HG02852 (cell line): ENCODE results near the gene OIT3.
"Not testable (repeated sequence)": the region's sequence is repeated elsewhere in the genome, so short reads cannot be mapped to it uniquely, and the experiment has no call there.

ENCODE experiments used
- ATAC-seq: cut with Tn5 transposase; IDR thresholded peaks from one replicate; pipeline ENCODE4 v1.9.1; 2021; ENCODE audit warnings: mild to moderate bottlenecking, moderate library complexity; ENCODE audit not compliant: unreplicated experiment

The OIT3 gene

DNA sequence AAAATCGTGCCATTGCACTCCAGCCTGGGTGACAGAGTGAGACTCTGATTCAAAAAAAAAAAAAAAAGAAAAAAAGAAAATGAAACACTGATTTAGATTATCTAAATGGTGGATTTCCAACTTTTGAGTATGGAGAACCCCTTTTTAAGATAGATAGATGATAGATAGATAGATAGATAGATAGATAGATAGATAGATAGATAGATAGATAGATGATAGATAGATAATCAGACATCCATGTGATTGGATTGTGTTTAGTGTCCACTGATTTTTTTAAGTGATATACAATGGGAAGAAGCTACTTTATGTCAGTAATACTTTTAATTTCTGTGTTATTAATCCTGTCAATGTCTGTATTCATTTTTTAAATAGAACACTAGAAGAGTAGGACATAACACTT, 6.0 kb downstream of the OIT3 start:
- no peak for ATAC-seq

DNA sequence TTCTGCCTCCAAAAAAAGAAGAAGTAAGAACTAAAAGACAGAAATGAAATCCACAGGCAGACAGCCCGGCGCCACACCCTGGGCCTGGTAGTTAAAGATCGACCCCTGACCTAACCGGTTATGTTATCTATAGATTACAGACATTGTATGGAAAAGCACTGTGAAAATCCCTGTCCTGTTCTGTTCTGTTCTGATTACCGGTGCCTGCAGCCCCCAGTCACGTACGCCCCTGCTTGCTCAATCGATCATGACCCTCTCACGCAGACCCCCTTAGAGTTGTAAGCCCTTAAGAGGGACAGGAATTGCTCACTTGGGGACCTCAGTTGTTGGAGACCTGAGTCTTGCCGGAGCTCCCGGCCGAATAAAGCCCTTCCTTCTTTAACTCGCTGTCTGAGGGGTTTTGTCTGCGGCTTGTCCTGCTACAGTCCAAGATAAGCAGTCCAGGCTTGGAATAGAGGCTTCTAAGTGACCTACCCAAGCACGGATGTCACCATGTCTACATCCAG, 10.5 kb downstream of the OIT3 start:
- ATAC-seq, result not testable (repeated sequence)

DNA sequence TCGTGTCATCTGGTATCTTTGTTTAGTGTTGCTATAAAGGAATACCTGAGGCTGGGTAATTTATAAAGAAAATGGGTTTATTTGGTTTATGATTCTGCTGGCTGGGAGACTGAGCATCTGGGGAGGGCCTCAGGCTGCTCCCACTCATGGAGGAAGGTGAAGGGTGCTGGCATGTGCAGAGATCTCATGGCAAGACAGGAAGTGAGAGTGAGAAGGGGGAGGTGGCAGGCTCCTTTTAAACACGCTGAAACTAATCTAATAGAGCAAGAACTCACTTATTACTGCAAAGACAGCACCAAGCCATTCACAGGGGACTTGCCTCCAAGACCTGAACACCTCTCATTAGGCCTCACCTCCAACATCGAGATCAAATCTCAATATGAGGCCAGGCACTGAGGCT, 11.3 kb downstream of the OIT3 start:
- ATAC-seq, result no peak

DNA sequence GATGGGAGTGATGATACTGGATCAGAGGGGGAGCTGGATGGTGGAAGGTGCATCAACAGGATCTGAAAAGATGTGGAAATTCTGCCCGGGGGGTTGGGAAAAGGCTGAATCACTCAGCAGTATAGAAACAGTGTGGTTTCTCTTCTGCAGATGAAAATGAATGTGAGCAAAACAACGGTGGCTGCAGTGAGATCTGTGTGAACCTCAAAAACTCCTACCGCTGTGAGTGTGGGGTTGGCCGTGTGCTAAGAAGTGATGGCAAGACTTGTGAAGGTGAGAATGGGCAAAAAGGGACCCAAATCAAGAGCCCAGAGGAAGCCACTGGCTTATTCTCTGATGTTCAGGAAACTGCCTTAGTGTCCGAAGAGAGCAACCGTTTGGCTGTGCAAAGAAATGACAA, 12.9 kb downstream of the OIT3 start:
- ATAC-seq, result no peak

DNA sequence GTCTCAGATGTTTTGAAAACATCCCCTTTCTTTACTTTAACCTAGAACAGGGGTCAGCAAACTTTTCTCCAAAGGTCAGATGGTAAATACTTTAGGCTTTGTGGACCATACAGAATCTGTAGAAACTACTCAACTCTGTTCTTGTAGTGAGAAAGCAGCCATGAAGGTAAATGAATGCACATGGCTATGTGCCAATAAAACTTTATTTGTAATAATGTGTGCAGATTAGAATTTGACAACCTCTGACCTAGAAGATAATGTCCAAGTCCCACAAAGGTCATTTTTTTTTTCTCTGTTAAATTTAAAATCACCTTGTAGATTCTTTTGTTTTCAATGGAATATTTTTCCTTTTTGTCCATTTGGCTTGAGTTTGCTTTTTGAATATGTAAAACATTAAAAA, 17.2 kb downstream of the OIT3 start:
- ATAC-seq, result no peak

DNA sequence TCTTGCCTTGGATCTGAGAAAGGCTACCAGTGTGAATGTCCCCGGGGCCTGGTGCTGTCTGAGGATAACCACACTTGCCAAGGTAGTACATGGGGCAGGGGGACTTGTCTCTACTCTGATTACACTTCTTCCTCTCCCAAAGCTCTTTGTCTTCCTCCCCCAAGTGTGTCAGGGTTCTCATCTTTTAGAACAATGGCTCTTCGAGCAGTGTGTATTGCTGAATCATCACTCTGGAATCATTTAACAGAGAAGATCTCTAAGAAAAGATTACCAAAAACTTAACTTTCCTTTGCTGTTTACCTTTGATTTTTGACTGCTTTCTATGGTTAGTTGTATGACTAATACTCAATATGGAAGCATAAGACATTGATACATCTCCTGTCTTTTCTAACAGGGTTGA, 18.2 kb downstream of the OIT3 start:
- ATAC-seq, result no peak

DNA sequence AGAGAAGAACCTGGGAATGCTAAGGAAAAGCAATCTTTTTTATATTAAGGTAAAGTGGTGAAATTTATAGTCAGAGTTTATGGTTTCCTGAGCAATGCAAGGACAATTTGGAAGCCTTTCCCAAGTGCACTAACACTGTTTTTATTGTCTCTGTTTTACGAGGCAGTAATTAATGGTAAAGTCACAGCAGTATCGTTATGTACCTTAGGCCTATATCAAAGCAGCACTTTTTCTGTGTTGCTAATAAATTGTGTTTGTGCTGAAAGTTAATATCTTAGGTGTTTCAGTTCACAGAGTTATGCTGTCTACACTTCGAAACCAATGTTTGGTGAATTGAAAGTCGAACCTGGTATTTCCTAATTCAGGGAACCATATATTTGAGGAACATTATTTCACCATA, 19.2 kb downstream of the OIT3 start:
- no peak for ATAC-seq

DNA sequence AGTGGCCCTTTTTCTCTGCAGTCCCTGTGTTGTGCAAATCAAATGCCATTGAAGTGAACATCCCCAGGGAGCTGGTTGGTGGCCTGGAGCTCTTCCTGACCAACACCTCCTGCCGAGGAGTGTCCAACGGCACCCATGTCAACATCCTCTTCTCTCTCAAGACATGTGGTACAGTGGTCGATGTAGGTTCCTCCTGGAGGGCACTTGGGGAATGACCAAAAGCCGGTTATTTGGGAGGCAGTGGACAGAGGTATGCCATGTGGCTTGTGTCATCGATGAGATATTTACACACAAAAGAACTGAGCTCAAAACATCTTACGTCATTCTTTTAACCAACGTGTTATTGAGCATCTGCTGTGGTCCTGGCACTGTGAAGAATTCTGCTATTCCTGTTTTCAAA, 19.7 kb downstream of the OIT3 start:
- ATAC-seq, result no peak

DNA sequence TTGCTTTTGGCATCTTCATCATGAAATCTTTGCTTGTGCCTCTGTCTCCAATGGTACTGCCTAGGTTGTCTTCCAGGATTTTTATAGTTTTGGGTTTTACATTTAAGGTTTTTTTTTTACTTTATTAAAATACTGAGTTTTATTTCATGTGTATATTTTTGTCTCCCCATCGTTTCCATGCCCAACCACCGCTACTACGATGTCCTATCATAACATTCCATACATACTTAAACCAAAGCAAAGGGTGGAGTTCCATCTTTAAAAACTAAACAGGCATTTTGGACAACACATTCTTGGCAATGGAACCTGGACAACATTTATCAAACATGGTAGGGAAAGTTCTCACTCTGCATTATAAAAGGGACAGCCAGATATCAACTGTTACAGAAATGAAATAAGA, 23.7 kb downstream of the OIT3 start:
- not testable (repeated sequence) for ATAC-seq

DNA sequence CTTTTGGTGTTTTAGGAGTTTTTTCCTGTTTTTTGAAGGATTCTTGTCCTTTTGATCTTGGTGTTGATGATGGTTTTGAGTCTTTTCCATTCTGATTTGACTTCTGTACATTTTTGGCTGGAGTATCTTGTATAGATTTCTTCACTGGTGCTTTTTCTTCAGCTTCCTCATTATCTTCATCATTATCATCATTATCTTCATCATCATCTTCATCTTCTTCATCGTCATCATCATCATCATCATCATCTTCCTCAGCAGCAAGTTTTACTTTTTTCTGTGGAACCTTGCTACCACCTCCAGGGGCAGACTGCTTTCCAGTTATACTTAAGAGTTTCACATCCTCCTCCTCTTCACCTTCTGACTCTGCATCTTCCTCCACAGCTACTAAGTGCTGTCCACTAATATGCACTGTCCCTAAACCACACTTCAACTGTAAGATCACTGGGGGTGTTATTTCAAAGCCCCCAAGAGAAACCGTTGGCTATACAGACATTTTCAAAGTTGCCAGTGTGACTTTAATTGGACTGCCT, 24.3 kb downstream of the OIT3 start:
- ATAC-seq, result not testable (repeated sequence)

DNA sequence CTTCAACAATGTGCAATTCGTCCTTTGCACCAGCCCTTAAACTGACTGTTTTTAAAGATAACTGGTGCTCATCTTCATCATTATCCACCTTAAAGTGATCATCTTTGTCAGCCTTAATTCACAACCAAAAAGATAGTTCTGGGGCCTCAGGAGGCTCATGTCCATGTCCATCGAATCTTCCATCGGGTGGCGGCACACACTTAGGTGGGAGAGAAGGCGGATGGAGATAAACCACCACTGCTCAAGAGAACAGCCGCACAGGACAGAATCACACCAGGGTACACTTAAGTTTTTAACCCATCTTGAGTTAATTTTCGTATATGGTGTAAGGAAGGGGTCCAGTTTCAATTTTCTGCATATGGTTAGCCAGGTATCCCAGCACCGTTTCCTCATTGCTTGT, 24.8 kb downstream of the OIT3 start:
- no peak for ATAC-seq

DNA sequence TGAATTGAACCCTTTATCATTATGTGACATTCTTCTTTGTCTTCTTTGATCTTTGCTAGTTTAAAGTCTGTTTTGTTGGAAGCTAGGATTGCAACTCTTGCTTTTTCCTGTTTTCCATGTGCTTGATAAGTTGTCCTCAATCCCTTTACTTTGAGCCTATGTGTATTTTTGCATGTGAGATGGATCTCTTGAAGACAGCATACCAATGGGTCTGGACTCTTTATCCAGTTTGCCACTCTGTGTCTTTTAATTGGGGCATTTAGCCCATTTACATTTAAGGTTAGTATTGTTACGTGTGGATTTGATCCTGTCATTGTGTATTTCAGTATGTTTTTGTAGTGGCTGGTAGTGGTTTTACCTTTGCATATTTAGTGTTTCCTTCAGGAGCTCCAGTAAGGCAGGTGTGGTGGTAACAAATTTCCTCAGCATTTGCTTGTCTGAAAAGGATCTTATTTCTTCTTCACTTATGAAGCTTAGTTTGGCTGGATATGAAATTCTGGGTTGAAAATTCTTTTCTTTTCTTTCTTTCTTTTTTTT, 27.7 kb downstream of the OIT3 start:
- not testable (repeated sequence) for ATAC-seq

DNA sequence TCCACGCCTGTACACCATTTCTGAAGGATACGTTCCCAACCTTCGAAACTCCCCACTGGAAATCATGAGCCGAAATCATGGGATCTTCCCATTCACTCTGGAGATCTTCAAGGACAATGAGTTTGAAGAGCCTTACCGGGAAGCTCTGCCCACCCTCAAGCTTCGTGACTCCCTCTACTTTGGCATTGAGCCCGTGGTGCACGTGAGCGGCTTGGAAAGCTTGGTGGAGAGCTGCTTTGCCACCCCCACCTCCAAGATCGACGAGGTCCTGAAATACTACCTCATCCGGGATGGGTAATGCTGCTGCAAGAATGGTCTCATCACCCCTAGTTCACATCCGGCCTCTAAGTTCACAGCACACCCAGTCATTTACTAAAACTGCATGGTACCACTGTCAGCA, 30.8 kb downstream of the OIT3 start:
- ATAC-seq, result no peak

DNA sequence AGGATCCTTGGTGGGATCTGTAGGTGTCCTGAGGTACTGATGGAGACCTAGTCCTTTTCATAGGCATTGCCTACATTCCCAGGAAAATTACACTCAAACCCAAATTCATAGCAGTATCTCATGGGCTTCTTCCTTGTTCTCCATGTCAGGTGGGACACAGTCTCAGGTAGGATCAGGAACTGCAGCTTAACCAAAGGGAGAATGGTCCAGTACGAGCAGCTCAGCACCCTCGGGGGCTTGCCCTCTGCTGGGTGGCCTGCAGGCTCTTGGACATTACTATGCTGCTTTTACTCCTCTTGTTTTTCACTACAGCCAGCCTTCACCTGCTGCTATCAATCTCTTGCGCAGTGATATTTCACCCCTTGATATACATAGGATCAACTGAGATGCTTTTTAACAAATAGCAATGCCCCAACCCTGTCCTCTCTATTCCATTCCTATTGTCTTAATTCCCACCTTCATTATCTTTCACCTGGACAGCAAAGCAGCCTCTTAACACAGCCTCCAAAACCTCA, 32.5 kb downstream of the OIT3 start:
- no peak for ATAC-seq

DNA sequence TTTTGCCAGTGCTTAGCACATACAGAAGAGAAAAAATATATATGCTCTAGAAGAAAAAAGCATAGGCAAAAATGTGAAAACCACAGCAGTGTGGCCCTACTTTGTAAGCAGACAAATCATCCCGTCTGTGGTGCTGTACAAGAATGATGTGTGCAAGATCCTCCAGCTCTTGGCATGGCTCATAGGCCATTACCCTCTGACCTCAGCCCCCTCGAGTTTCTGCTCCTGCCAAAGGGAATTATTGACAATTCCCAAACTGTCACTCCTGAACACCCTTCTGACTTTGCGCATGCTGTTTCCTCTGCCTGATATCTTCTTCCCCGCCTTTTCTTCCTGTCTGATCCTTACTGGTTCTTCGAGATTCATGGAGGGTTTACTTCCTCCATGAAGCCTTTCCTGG, 33.9 kb downstream of the OIT3 start:
- ATAC-seq, result no peak

DNA sequence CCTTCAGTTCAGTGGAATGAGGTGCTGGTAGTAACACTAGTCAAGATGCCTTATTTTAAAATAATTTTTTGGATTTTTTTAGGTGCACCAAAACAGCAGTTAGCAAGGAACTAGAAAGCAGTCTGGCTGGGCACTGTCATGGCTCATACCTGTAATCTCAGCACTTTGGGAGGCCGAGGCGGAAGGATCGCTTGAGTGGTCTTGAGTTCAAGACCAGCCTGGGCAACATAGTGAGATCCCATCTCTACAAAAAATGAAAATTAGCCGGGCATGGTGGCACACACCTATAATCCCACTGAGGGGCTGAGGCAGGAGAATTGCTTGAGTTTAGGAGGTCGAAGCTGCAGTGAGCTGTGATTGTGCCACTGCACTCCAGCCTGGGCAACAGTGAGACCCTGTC, 35.3 kb downstream of the OIT3 start:
- no peak for ATAC-seq

DNA sequence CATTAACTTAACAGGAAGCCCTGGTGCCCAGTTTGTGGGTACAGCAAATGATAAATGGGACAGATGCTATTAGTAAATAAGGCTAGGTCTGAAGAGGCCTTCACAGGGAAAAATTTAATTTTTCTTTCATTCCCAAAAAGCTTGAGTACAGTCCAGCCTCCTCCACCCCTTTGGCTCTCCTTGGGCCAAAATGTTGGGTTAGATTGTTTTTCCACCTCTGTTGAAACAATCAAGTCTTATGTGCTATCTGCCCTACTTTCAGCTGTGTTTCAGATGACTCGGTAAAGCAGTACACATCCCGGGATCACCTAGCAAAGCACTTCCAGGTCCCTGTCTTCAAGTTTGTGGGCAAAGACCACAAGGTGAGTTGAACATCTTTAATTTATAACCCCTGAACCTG, 36.7 kb downstream of the OIT3 start:
- no peak for ATAC-seq

DNA sequence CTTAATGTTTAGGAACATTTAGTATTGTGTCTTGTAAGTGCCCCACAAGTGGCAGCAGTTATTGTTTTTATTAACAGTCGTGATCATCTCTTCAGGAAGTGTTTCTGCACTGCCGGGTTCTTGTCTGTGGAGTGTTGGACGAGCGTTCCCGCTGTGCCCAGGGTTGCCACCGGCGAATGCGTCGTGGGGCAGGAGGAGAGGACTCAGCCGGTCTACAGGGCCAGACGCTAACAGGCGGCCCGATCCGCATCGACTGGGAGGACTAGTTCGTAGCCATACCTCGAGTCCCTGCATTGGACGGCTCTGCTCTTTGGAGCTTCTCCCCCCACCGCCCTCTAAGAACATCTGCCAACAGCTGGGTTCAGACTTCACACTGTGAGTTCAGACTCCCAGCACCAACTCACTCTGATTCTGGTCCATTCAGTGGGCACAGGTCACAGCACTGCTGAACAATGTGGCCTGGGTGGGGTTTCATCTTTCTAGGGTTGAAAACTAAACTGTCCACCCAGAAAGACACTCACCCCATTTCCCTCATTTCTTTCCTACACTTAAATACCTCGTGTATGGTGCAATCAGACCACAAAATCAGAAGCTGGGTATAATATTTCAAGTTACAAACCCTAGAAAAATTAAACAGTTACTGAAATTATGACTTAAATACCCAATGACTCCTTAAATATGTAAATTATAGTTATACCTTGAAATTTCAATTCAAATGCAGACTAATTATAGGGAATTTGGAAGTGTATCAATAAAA, 38.9 kb downstream of the OIT3 start:
- no peak for ATAC-seq

DNA sequence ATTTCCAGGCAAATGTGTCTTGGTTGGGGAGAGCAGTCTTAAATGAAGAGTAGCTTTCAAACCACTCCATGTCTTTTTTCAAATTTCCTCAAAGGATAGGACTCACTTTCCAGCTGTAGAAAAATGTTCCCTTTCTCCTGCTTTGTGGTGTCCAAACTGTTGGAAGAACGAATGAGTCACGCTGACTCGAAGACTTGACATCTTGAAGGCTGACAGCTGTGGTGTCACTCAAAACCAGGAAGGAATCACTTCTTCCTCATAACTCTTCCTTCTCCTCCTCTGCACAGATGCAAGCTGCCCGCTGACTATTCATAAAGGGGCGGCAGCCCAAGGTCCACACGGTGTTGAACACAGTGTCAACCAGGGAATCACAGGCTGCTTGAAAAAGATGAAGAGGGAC, 41.8 kb downstream of the OIT3 start:
- ATAC-seq, result no peak

DNA sequence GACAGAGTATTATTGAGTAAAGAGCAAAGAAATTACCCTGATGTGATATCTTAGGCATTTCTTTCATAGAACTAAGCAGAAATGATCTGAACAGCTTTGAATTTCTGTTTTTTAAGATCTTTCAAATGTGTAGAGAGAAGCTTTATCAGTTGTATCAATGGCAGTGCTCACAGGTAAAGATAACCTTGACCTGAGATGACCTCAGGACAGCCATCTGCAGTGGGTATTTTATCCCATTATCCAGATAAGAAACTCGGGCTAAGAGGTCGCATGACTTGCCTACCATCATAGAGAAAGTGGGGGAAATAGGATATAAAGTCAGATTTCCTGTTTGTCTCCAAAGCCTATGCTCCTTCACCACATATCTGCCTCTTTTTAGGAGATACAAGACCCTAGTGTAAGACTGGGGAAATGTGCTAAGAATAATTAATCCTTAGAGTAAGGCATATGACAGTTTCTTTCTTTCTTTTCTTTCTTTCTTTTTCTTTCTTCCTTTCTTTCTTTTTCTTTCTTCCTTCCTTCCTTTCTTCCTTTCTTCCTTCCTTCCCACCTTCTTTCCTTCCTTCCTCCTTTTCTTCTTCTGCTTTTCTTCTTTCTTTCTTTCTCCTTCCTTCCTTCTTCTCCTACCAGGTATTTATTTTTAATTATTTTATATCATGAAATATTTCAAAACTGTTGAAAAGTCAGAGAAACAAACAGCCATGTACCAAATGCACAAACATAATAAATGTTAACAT, 50.1 kb downstream of the OIT3 start:
- ATAC-seq, result no peak

DNA sequence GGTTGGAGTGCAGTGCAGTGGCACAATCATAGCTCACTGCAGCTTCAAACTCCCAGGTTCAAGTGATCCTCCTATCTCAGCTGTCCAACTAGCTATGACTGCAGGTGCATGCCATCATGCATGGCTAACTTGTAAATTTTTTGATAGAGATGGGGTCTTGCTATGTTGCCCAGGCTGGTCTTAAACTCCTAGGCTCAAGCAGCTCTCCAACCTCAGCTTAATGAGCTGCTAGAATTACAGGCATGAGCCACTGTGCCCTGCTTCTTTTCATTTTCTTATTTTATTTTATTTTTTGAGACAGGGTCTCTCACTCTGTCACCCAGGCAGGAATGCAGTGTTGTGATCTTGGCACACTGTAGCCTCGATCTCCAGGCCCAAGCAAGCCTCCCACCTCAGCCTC, 53.4 kb downstream of the OIT3 start:
- no peak for ATAC-seq

DNA sequence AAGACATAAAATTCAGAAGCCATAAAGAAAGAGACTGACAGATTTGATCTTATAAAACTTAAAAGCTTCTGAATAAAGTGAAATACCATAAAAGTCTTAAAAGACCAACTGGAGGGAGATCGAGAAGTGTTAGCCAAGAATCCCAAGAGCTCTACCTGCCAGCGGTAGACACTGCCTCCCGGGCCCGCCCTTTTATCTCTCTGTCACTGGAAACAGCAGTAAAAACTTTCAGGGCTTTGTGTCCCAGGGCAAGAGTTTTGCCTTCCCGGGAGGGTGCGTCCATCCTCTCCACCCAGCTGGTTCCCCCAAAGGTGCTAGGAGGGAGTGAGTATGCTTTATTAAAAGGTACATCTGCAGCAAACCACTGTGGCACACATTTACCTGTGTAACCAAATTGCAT, 55.2 kb downstream of the OIT3 start:
- ATAC-seq, result no peak
